Gastrocnemius medialis (tissue), 4 donors: ENCODE results near the gene SASH1. TPM values are rescaled to one million over a fixed set of nuclear protein-coding genes. Genes with fewer than 3 reads are reported as not detected.

Experiments used
- ATAC-seq, 2 donors: fragments of 150-250 bp; one replicate each; pipeline ENCODE4 v1.9.1; 2016
- DNase-seq, 2 donors: peaks; one replicate each; pipeline ENCODE4 v3.0.0-alpha.2; 2019
- H3K27ac ChIP-seq, 4 donors: fragments of 200-600 bp; sonication (generic); 1 replicate in 1 of 4; 2 replicates in 3 of 4; pipeline ENCODE4 v1.5.1; 2016 to 2018; ENCODE audit warnings: mild to moderate bottlenecking in 2 of 4, moderate library complexity in 1 of 4
- H3K27me3 ChIP-seq, 3 donors: fragments of 200-600 bp; sonication (generic) in 2 of 3; 1 replicate in 1 of 3; 2 replicates in 2 of 3; pipeline versions ENCODE4 v1.5.1 to v1.6.0; 2016 to 2019; ENCODE audit warnings: mild to moderate bottlenecking in 1 of 3, moderate library complexity in 1 of 3
- H3K36me3 ChIP-seq, 2 donors: fragments of 200-600 bp; sonication (generic) in 1 of 2; one replicate each; pipeline ENCODE4 v1.5.1; 2017 to 2018
- H3K4me1 ChIP-seq, 2 donors: fragments of 200-600 bp; sonication (generic) in 1 of 2; one replicate each; pipeline ENCODE4 v1.5.1; 2016 to 2017; ENCODE audit warnings: mild to moderate bottlenecking in 2 of 2
- H3K4me3 ChIP-seq, 4 donors: fragments of 200-600 bp; sonication (generic) in 3 of 4; 1 replicate in 1 of 4; 2 replicates in 3 of 4; pipeline ENCODE4 v1.5.1; 2016 to 2019; ENCODE audit warnings: mild to moderate bottlenecking in 2 of 4
- H3K9me3 ChIP-seq, 3 donors: fragments of 200-600 bp; sonication (generic) in 2 of 3; 1 replicate in 1 of 3; 2 replicates in 2 of 3; pipeline ENCODE4 v1.5.1; 2016 to 2019
- CTCF ChIP-seq, 5 experiments: fragments of 450-650 bp in 3 of 5; fragments of 200-600 bp in 2 of 5; sonication (generic) in 2 of 5; IDR thresholded peaks in 4 of 5; conservative IDR thresholded peaks in 1 of 5; 1 replicate in 4 of 5; 2 replicates in 1 of 5; pipeline ENCODE4 v1.5.1; 2016 to 2019; ENCODE audit warnings: antibody characterized with exemption in 5 of 5, mild to moderate bottlenecking in 3 of 5, moderate library complexity in 3 of 5
- POLR2A ChIP-seq, 2 donors: fragments of 450-650 bp; IDR thresholded peaks; one replicate each; pipeline ENCODE4 v1.6.1; 2017; ENCODE audit warnings: antibody characterized with exemption in 2 of 2, mild to moderate bottlenecking in 2 of 2, moderate library complexity in 2 of 2
- in situ Hi-C, 4 donors: fragments of 200-750 bp; cut with MboI; loops; one replicate each; pipeline versions ENCODE4 v1.15.0 to v1.8.0; 2017; ENCODE audit warnings: low sequenced_read_pairs in 4 of 4
- intact Hi-C: fragments of 100-400 bp; cut with DNase I; formaldehyde crosslinking; loops from one replicate; pipeline ENCODE4 v1.15.1; 2023; ENCODE audit warnings: low total_unique reads
- total RNA-seq, 4 donors: library from RNA; depleted of rRNA; stranded (reverse); fragments of >200 nt; gene quantifications; one replicate each; pipeline versions ENCODE4 v1.1.0 to v1.2.3, GENCODE V29; 2016

The SASH1 gene
- total RNA-seq, 4 donors from 2014 or later = 28.2 to 42.4 (median 35.4) TPM

GRCh38 chr6:148358196-148358785 is 15.7 kb downstream of the SASH1 start:
- intact Hi-C loops = no loop called here
- ATAC-seq = peak; percentile 82 to 94

DNA sequence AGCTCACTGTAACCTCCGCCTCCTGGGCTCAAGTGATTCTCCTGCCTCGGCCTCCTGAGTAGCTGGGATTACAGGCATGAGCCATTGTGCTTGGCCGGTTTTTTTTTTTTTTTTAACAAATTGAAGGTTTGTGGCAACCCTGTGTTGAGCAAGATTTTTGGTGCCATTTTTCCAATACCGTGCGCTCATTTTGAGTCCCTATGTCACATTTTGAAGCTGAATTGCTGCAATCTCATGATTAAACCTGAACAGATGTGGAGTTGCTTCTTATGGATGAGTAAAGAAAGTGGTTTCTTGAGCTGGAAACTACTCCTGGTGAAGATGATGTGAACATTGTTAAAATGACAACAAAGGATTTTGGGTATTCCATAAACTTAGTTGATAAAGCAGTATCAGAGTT is 16.6 kb downstream of the SASH1 start:
- Histone ChIP-seq H3K4me3 (no peak overlapping the region), H3K4me1 (peaks cover 4 to 24% of the 10 kb centered on the region in 2 donors), H3K27ac (peak overlapping the region; percentile 46 to 69 (median 58)), H3K9me3 (no peaks in the 10 kb centered on the region), H3K27me3 (no peaks in the 10 kb centered on the region), H3K36me3 (no peaks in the 10 kb centered on the region)
- ATAC-seq (no peak), DNase-seq (no peak)
- in situ Hi-C loops = no loop called here
- intact Hi-C loops = no loop called here
- no peak for TF ChIP-seq CTCF (IDR thresholded peaks at IDR 0.05 in 4 of 5, conservative IDR thresholded peaks at IDR 0.05 in 1 of 5)
- TF ChIP-seq POLR2A (IDR thresholded peaks at IDR 0.05) = no peak

More at GRCh38 chr6:148358196-148358785, 15.7 kb downstream of the SASH1 start:
- in situ Hi-C loops = no loop called here
- no peaks in the 10 kb centered on the region for H3K36me3 ChIP-seq
- H3K27ac ChIP-seq = peak overlapping the region; percentile 46 to 69 (median 58)
- peaks cover 4 to 19% of the 10 kb centered on the region in 2 donors for H3K4me1 ChIP-seq
- H3K27me3 ChIP-seq = no peaks in the 10 kb centered on the region
- DNase-seq = peak; percentile 51 to 66
- H3K4me3 ChIP-seq = no peak overlapping the region
- H3K9me3 ChIP-seq = no peaks in the 10 kb centered on the region
- TF ChIP-seq CTCF (IDR thresholded peaks at IDR 0.05 in 4 of 5, conservative IDR thresholded peaks at IDR 0.05 in 1 of 5) = no peak
- peak in 1 of 2 donors; percentile 19 for TF ChIP-seq POLR2A (IDR thresholded peaks at IDR 0.05)

- TF ChIP-seq CTCF (IDR thresholded peaks at IDR 0.05 in 4 of 5, conservative IDR thresholded peaks at IDR 0.05 in 1 of 5) = no peak
- TF ChIP-seq POLR2A (IDR thresholded peaks at IDR 0.05) = peak in 1 of 2 donors; percentile 40
- Histone ChIP-seq H3K36me3 (no peaks in the 10 kb centered on the region), H3K4me3 (no peak overlapping the region), H3K27ac (peak overlapping the region; percentile 61 to 81 (median 78)), H3K27me3 (no peaks in the 10 kb centered on the region), H3K4me1 (peaks cover 8 to 32% of the 10 kb centered on the region in 2 donors), H3K9me3 (no peaks in the 10 kb centered on the region)
- intact Hi-C loops = no loop called here
- in situ Hi-C loops = no loop called here
- peak; percentile 63 to 76 for ATAC-seq
- DNase-seq = peak; percentile 25 to 37
Measured at GRCh38 chr6:148364056-148364824, 21.6 kb downstream of the SASH1 start.

DNA sequence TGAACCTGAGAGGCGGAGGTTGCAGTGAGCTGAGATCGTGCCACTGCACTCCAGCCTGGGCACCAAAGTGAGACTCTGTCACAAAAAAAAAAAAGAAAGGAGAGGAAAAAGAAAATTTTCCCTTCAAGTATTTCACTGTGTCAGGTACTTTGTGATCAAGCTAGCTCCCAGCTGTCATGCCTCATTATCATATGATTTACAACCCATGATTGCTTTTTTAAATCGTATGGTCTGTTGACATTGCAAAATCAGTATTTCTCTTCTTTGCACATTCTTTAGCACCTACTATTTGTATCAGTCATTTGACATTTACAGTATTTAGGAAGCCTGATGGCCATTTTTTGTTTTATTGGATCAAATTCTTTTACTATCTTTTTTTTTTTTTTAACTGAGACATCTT is 22.4 kb downstream of the SASH1 start:
- in situ Hi-C loops = no loop called here
- DNase-seq = no peak

More for the DNA sequence above, 22.4 kb downstream of the SASH1 start:
- Histone ChIP-seq H3K36me3 (no peaks in the 10 kb centered on the region), H3K27ac (peak overlapping the region; percentile 61 to 81 (median 78)), H3K27me3 (no peaks in the 10 kb centered on the region), H3K4me3 (no peak overlapping the region), H3K9me3 (no peaks in the 10 kb centered on the region), H3K4me1 (peaks cover 8 to 37% of the 10 kb centered on the region in 2 donors)
- TF ChIP-seq CTCF (IDR thresholded peaks at IDR 0.05 in 4 of 5, conservative IDR thresholded peaks at IDR 0.05 in 1 of 5) = no peak
- TF ChIP-seq POLR2A (IDR thresholded peaks at IDR 0.05) = no peak
- no peak for ATAC-seq
- intact Hi-C loops = no loop called here
